ENCODE data around the gene ZNF507. TPM values are rescaled to one million over a fixed set of nuclear protein-coding genes. Genes with fewer than 3 reads are reported as not detected.

Gene ZNF507
- total RNA-seq, 2 donors from 2014 or later, result 19.0 to 37.5 TPM

GRCh38 chr19:32349724-32350470 is 4.5 kb downstream of the ZNF507 start:
- H3K4me3 ChIP-seq, result no peak overlapping the region
- intact Hi-C loops (cut with DNase I), result loop anchor here (5.0 to 10.0 kb wide), 3 partner anchors 57 to 325 kb away; partner anchors contain the start of genes ANKRD27, DPY19L3 and RGS9BP
- H3K4me1 ChIP-seq (replicated peaks), result peaks cover 23% of the 10 kb centered on the region
- no peaks in the 10 kb centered on the region for H3K27me3 ChIP-seq (replicated peaks; ENCODE audit: insufficient read depth)
- no peaks in the 10 kb centered on the region for H3K36me3 ChIP-seq
- no peaks in the 10 kb centered on the region for H3K9me3 ChIP-seq
- 48% methylated on average over 2 of the region's 2 CpGs for WGBS
- TF ChIP-seq POLR2A (IDR thresholded peaks at IDR 0.05), result no peak
- TF ChIP-seq CTCF (IDR thresholded peaks at IDR 0.05), result no peak
- no peak for TF ChIP-seq POLR2AphosphoS5 (IDR thresholded peaks at IDR 0.05)
- peak overlapping the region; percentile 59 to 71 for H3K27ac ChIP-seq
- no peak for DNase-seq (ENCODE audit: low spot score)

- Histone ChIP-seq H3K4me1 (replicated peaks) (peaks cover 23% of the 10 kb centered on the region), H3K36me3 (no peaks in the 10 kb centered on the region)
Observed at GRCh38 chr19:32350471-32350865, 5.1 kb downstream of the ZNF507 start.

GRCh38 chr19:32350987-32351348 is 5.6 kb downstream of the ZNF507 start:
- intact Hi-C loops (cut with DNase I), result no loop called here
- TF ChIP-seq POLR2A (IDR thresholded peaks at IDR 0.05) (no peak), POLR2AphosphoS5 (IDR thresholded peaks at IDR 0.05) (no peak), CTCF (IDR thresholded peaks at IDR 0.05) (no peak)
- DNase-seq (ENCODE audit: low spot score), result no peak
- H3K4me1 ChIP-seq (replicated peaks), result peaks cover 27% of the 10 kb centered on the region
- 67% methylated on average over 2 of the region's 2 CpGs for WGBS
- no peaks in the 10 kb centered on the region for H3K36me3 ChIP-seq
- peak overlapping the region; percentile 59 to 71 for H3K27ac ChIP-seq
- no peaks in the 10 kb centered on the region for H3K9me3 ChIP-seq
- H3K4me3 ChIP-seq, result no peak overlapping the region
- no peaks in the 10 kb centered on the region for H3K27me3 ChIP-seq (replicated peaks; ENCODE audit: insufficient read depth)

More at GRCh38 chr19:32350471-32350865, 5.1 kb downstream of the ZNF507 start:
- no peak overlapping the region for H3K4me3 ChIP-seq
- H3K9me3 ChIP-seq, result no peaks in the 10 kb centered on the region
- intact Hi-C loops (cut with DNase I), result no loop called here
- TF ChIP-seq POLR2AphosphoS5 (IDR thresholded peaks at IDR 0.05) (no peak), CTCF (IDR thresholded peaks at IDR 0.05) (no peak), POLR2A (IDR thresholded peaks at IDR 0.05) (no peak)
- 60% methylated on average over 3 of the region's 3 CpGs for WGBS
- H3K27ac ChIP-seq, result peak overlapping the region; percentile 59 to 71
- DNase-seq (ENCODE audit: low spot score), result no peak
- H3K27me3 ChIP-seq (replicated peaks; ENCODE audit: insufficient read depth), result no peaks in the 10 kb centered on the region

- intact Hi-C loops (cut with DNase I), result no loop called here
- no peak for DNase-seq (ENCODE audit: low spot score)
- no peaks in the 10 kb centered on the region for H3K9me3 ChIP-seq
- peak overlapping the region in 1 of 2 donors; percentile 21 for H3K27ac ChIP-seq
- H3K27me3 ChIP-seq (replicated peaks; ENCODE audit: insufficient read depth), result no peaks in the 10 kb centered on the region
- no peaks in the 10 kb centered on the region for H3K36me3 ChIP-seq
- 97% methylated on average over 1 of the region's 1 CpG for WGBS
- H3K4me1 ChIP-seq (replicated peaks), result peaks cover 31% of the 10 kb centered on the region
- no peak overlapping the region for H3K4me3 ChIP-seq
- TF ChIP-seq POLR2AphosphoS5 (IDR thresholded peaks at IDR 0.05), result no peak
- no peak for TF ChIP-seq POLR2A (IDR thresholded peaks at IDR 0.05)
- TF ChIP-seq CTCF (IDR thresholded peaks at IDR 0.05), result no peak
Observed at GRCh38 chr19:32352241-32352630, 6.8 kb downstream of the ZNF507 start.

- Histone ChIP-seq H3K27ac (peak overlapping the region in 1 of 2 donors; percentile 90), H3K36me3 (no peaks in the 10 kb centered on the region), H3K4me3 (no peak overlapping the region), H3K4me1 (replicated peaks) (peaks cover 28% of the 10 kb centered on the region), H3K9me3 (no peaks in the 10 kb centered on the region), H3K27me3 (replicated peaks; ENCODE audit: insufficient read depth) (no peaks in the 10 kb centered on the region)
- DNase-seq (ENCODE audit: low spot score), result no peak
- 77% methylated on average over 9 of the region's 9 CpGs for WGBS
- intact Hi-C loops (cut with DNase I), result no loop called here
- TF ChIP-seq POLR2A (IDR thresholded peaks at IDR 0.05) (no peak), CTCF (IDR thresholded peaks at IDR 0.05) (no peak), POLR2AphosphoS5 (IDR thresholded peaks at IDR 0.05) (no peak)
Observed at GRCh38 chr19:32354345-32354744, 8.9 kb downstream of the ZNF507 start.
